IMR-90 (cell line): ENCODE data around the gene PLCB4. TPM values are rescaled to one million over a fixed set of nuclear protein-coding genes. Genes with fewer than 3 reads are reported as not detected.
A peak's percentile ranks its signal among the peaks of the same experiment; 100 is the strongest.

Experiments used
- ATAC-seq: fragments of 200-7000 bp; cut with Tn5 transposase; 2 replicates; pipeline ENCODE4 v1.9.1; 2020; ENCODE audit warnings: low read depth, mild to moderate bottlenecking, moderate library complexity
- BruUV-seq: library from RNA; stranded (reverse); fragments of 400-500 nt; replicated peaks from 2 replicates; lab custom pipeline; 2021; lab: Mats Ljungman, UMichigan
- CTCF ChIA-PET: fragments of 300-600 bp; formaldehyde crosslinking; extraction: SDS; loops from one replicate; lab custom pipeline; 2021; ENCODE audit warnings: antibody characterized with exemption; lab: Yijun Ruan, JAX
- POLR2A ChIA-PET: fragments of 300-600 bp; sonication (Branson Sonifier 250); formaldehyde crosslinking; loops from one replicate; lab custom pipeline; 2022; ENCODE audit warnings: antibody characterized with exemption; ENCODE audit not compliant: unreplicated experiment; lab: Charles Lee
- DNase-seq: peaks from one replicate; pipeline ENCODE4 v3.0.0; 2013
- H2AFZ ChIP-seq: replicated peaks from 2 replicates; pipeline ENCODE3; 2013; ENCODE audit warnings: low read length, mild to moderate bottlenecking; ENCODE audit not compliant: poor library complexity
- H2AK5ac ChIP-seq: 2 replicates; pipeline ENCODE4 v1.6.1; 2013; ENCODE audit warnings: low read depth, low read length, inconsistent platforms
- H2AK9ac ChIP-seq: replicated peaks from 2 replicates; pipeline ENCODE3; 2013; ENCODE audit warnings: mild to moderate bottlenecking, low read depth, low read length, moderate library complexity; ENCODE audit not compliant: poor library complexity
- H2BK120ac ChIP-seq: 2 replicates; pipeline ENCODE4 v1.6.1; 2013; ENCODE audit warnings: low read depth, low read length, inconsistent platforms
- H2BK15ac ChIP-seq: 3 replicates; pipeline ENCODE4 v1.6.1; 2013; ENCODE audit warnings: low read depth, low read length, inconsistent platforms
- H2BK20ac ChIP-seq: 2 replicates; pipeline ENCODE4 v1.6.1; 2013; ENCODE audit warnings: low read depth, mild to moderate bottlenecking, inconsistent platforms, low read length, moderate library complexity
- H2BK5ac ChIP-seq: 2 replicates; pipeline ENCODE4 v1.6.1; 2013; ENCODE audit warnings: mild to moderate bottlenecking, low read depth, low read length, inconsistent platforms; ENCODE audit not compliant: poor library complexity, severe bottlenecking
- H3K14ac ChIP-seq: replicated peaks from 2 replicates; pipeline ENCODE4 v1.6.1; 2013; ENCODE audit warnings: low read depth, low read length, inconsistent platforms
- H3K18ac ChIP-seq: 2 replicates; pipeline ENCODE4 v1.6.1; 2013; ENCODE audit warnings: low read depth, low read length, control low read depth
- H3K23ac ChIP-seq: 2 replicates; pipeline ENCODE4 v1.6.1; 2013; ENCODE audit warnings: low read depth, low read length, inconsistent platforms
- H3K27ac ChIP-seq: 2 replicates; pipeline ENCODE4 v1.5.1; 2013; ENCODE audit warnings: mild to moderate bottlenecking, control low read depth, low read length; ENCODE audit not compliant: insufficient read depth
- H3K27me3 ChIP-seq: 2 replicates; pipeline ENCODE4 v1.6.1; 2013; ENCODE audit warnings: low read length; ENCODE audit not compliant: control insufficient read depth, insufficient read depth
- H3K36me3 ChIP-seq: 2 replicates; pipeline ENCODE4 v1.6.1; 2013; ENCODE audit warnings: low read length, mixed read lengths; ENCODE audit not compliant: control insufficient read depth, insufficient read depth
- H3K4ac ChIP-seq: 2 replicates; pipeline ENCODE4 v1.6.1; 2013; ENCODE audit warnings: low read depth, low read length, inconsistent platforms
- H3K4me1 ChIP-seq: 2 replicates; pipeline ENCODE4 v1.6.1; 2013; ENCODE audit warnings: low read length, mixed read lengths; ENCODE audit not compliant: control insufficient read depth, insufficient read depth
- H3K4me2 ChIP-seq: 2 replicates; pipeline ENCODE4 v1.6.1; 2013; ENCODE audit warnings: low read depth, mild to moderate bottlenecking, control low read depth, low read length, moderate library complexity
- H3K4me3 ChIP-seq: 2 replicates; pipeline ENCODE4 v1.5.1; 2013; ENCODE audit warnings: low read depth, mild to moderate bottlenecking, control low read depth, low read length, moderate library complexity; ENCODE audit not compliant: insufficient read depth
- H3K56ac ChIP-seq: 2 replicates; pipeline ENCODE4 v1.6.1; 2013; ENCODE audit warnings: low read length, inconsistent platforms; ENCODE audit not compliant: insufficient read depth; ENCODE audit errors: extremely low read depth
- H3K79me1 ChIP-seq, 2 experiments: 2 replicates each; pipeline ENCODE4 v1.6.1; 2013; ENCODE audit warnings: low read length in 2 of 2, inconsistent platforms in 1 of 2, low read depth in 1 of 2
- H3K9ac ChIP-seq: 2 replicates; pipeline ENCODE4 v1.6.1; 2013; ENCODE audit warnings: low read depth, low read length, control low read depth
- H3K9me1 ChIP-seq: 2 replicates; pipeline ENCODE4 v1.6.1; 2013; ENCODE audit warnings: low read length, inconsistent platforms; ENCODE audit not compliant: insufficient read depth
- H3K9me3 ChIP-seq: 2 replicates; pipeline ENCODE4 v1.6.1; 2013; ENCODE audit warnings: low read length; ENCODE audit not compliant: control insufficient read depth, insufficient read depth
- H4K20me1 ChIP-seq: 2 replicates; pipeline ENCODE4 v1.6.1; 2013; ENCODE audit warnings: low read length, inconsistent platforms; ENCODE audit not compliant: insufficient read depth
- H4K5ac ChIP-seq: 2 replicates; pipeline ENCODE4 v1.6.1; 2013; ENCODE audit warnings: mild to moderate bottlenecking, low read depth, low read length, control low read depth
- H4K8ac ChIP-seq, 2 experiments: 2 replicates each; pipeline ENCODE4 v1.6.1; 2013; ENCODE audit warnings: low read depth in 2 of 2, low read length in 2 of 2, control low read depth in 1 of 2, inconsistent platforms in 1 of 2
- H4K91ac ChIP-seq: 2 replicates; pipeline ENCODE4 v1.6.1; 2013; ENCODE audit warnings: low read depth, low read length, inconsistent platforms; ENCODE audit not compliant: insufficient read depth
- BHLHE40 ChIP-seq: fragments of 150-350 bp; IDR thresholded peaks from 2 replicates; pipeline ENCODE4 v1.6.1; 2016; ENCODE audit warnings: mild to moderate bottlenecking, low read depth, low read length
- CEBPB ChIP-seq: IDR thresholded peaks from 2 replicates; pipeline ENCODE4 v1.6.1; 2012; ENCODE audit warnings: low read depth, low read length, improper control_type of control experiment
- CHD1 ChIP-seq: IDR thresholded peaks from 2 replicates; pipeline ENCODE4 v1.6.1; 2012; ENCODE audit warnings: low read depth, low read length, improper control_type of control experiment
- FOS ChIP-seq: fragments of 150-350 bp; IDR thresholded peaks from 2 replicates; pipeline ENCODE4 v1.6.1; 2016; ENCODE audit warnings: low read depth, low read length
- MAFK ChIP-seq: IDR thresholded peaks from 2 replicates; pipeline ENCODE4 v1.6.1; 2012; ENCODE audit warnings: low read depth, low read length, improper control_type of control experiment
- MAZ ChIP-seq: IDR thresholded peaks from 2 replicates; pipeline ENCODE4 v1.6.1; 2012; ENCODE audit warnings: low read depth, mild to moderate bottlenecking, low read length, improper control_type of control experiment, moderate library complexity, borderline replicate concordance
- MXI1 ChIP-seq: IDR thresholded peaks from 2 replicates; pipeline ENCODE4 v1.6.1; 2012; ENCODE audit warnings: low read depth, mild to moderate bottlenecking, low read length, moderate library complexity, borderline replicate concordance
- NFE2L2 ChIP-seq: fragments of 150-350 bp; IDR thresholded peaks from 2 replicates; pipeline ENCODE4 v1.6.1; 2016; ENCODE audit warnings: low read depth, mild to moderate bottlenecking, low read length
- RAD21 ChIP-seq: IDR thresholded peaks from 2 replicates; pipeline ENCODE4 v1.6.1; 2012; ENCODE audit warnings: low read length, improper control_type of control experiment
- RCOR1 ChIP-seq: IDR thresholded peaks from 2 replicates; pipeline ENCODE4 v1.6.1; 2012; ENCODE audit warnings: mild to moderate bottlenecking, low read length, improper control_type of control experiment; ENCODE audit not compliant: insufficient replicate concordance
- RFX5 ChIP-seq: IDR thresholded peaks from 2 replicates; pipeline ENCODE4 v1.8.0; 2012; ENCODE audit warnings: low read depth, mild to moderate bottlenecking, low read length, moderate library complexity
- SMC3 ChIP-seq: fragments of 150-350 bp; IDR thresholded peaks from 2 replicates; pipeline ENCODE4 v1.6.1; 2016; ENCODE audit warnings: low read depth, mild to moderate bottlenecking, antibody characterized with exemption, low read length, moderate library complexity
- USF2 ChIP-seq: fragments of 150-350 bp; IDR thresholded peaks from 2 replicates; pipeline ENCODE4 v1.6.1; 2017; ENCODE audit warnings: mild to moderate bottlenecking, antibody characterized with exemption, low read length, low read depth
- dilution Hi-C: fragments of 300-500 bp; cut with HindIII; formaldehyde crosslinking; loops from one replicate; pipeline ENCODE4 v1.14.3; 2018; ENCODE audit warnings: low sequenced_read_pairs; ENCODE audit not compliant: unreplicated experiment
- in situ Hi-C: fragments of 300-500 bp; cut with MboI; formaldehyde crosslinking; loops from 3 replicates; pipeline ENCODE4 v1.14.3; 2019; ENCODE audit warnings: low sequenced_read_pairs, inconsistent platforms, mixed read lengths
- intact Hi-C: fragments of 100-400 bp; cut with micrococcal nuclease; formaldehyde crosslinking; loops from 2 replicates; pipeline ENCODE4 v1.10.0; 2022
- polyA plus RNA-seq, 3 experiments: library from polyadenylated mRNA; depleted of rRNA; stranded (reverse); fragments of >200 nt; gene quantifications; 2 replicates each; pipeline ENCODE4 v1.2.3, GENCODE V29; 2012; ENCODE audit warnings: low replicate concordance in 1 of 3
- total RNA-seq: library from RNA; depleted of rRNA; stranded (reverse); fragments of >200 nt; gene quantifications from 2 replicates; pipeline ENCODE4 v1.2.3, GENCODE V29; 2012
- TF ChIP-seq, protein P1 (sequence below): conservative IDR thresholded peaks from 2 replicates; pipeline ENCODE4 v1.5.1; 2012; ENCODE audit warnings: mild to moderate bottlenecking, low read depth, low read length, improper control_type of control experiment

PLCB4 gene
- total and polyA plus RNA-seq, 2 of the 4 experiments (the other 2 are of a cell fraction): 12.5 to 24.0 TPM

DNA sequence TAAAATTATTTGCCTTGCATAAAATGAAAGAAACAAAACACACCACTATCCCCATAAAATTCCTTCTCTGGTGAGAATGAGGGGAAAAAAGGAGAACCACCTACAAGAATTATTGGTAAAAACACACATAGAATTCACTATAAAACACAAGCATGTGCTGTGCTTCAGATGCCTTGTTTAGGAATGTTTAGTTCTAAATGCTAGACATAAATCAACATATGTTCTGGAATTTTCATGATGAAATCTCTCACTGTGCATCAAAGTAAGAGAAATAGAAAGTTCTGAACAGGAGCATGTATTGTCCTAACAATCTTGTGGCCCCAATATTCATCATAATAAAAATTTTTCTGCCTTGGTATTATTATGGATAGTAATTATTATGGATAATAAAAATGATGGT, 111.0 kb downstream of the PLCB4 start:
- dilution Hi-C loops: no loop called here
- no peak overlapping the region for H3K56ac ChIP-seq
- H2AK9ac ChIP-seq: no peak overlapping the region
- peaks cover 34 to 80% of the 10 kb centered on the region in 2 experiments for H3K79me1 ChIP-seq
- no peak overlapping the region for H3K18ac ChIP-seq
- no peak overlapping the region for H2AK5ac ChIP-seq
- in situ Hi-C loops: no loop called here
- H3K4ac ChIP-seq: no peak overlapping the region
- H2BK120ac ChIP-seq: no peak overlapping the region
- H3K23ac ChIP-seq: no peak overlapping the region
- BruUV-seq: no TSS peak
- POLR2A ChIA-PET: no interaction called here
- peak; percentile 15 for DNase-seq
- no peaks in the 10 kb centered on the region for H3K36me3 ChIP-seq
- no peak overlapping the region for H2BK20ac ChIP-seq
- H3K27ac ChIP-seq: no peak overlapping the region
- no peak overlapping the region for H3K9ac ChIP-seq
- H4K5ac ChIP-seq: no peak overlapping the region
- H4K91ac ChIP-seq: no peak overlapping the region
- no peak overlapping the region for H3K4me2 ChIP-seq
- CTCF ChIA-PET: no interaction called here
- peaks cover 4% of the 10 kb centered on the region; the same call in 1 of the 2 replicates for H4K20me1 ChIP-seq
- intact Hi-C loops: no loop called here
- peaks cover 16% of the 10 kb centered on the region for H3K9me1 ChIP-seq
- peak; percentile 51; the same call in 1 of the 2 replicates for ATAC-seq
- H3K4me3 ChIP-seq: no peak overlapping the region
- no peaks in the 10 kb centered on the region for H3K27me3 ChIP-seq
- H3K14ac ChIP-seq: no peak overlapping the region
- H3K4me1 ChIP-seq: peaks cover 6% of the 10 kb centered on the region
- no peak overlapping the region for H2BK5ac ChIP-seq
- no peaks in the 10 kb centered on the region for H3K9me3 ChIP-seq
- no peak overlapping the region for H4K8ac ChIP-seq
- TF ChIP-seq MAZ (no peak), FOS (no peak), MAFK (no peak), RFX5 (no peak), SMC3 (no peak), USF2 (no peak), CEBPB (no peak), NFE2L2 (no peak), BHLHE40 (no peak), RAD21 (no peak), MXI1 (no peak), RCOR1 (no peak), CHD1 (no peak)
- TF ChIP-seq, protein P1, sequence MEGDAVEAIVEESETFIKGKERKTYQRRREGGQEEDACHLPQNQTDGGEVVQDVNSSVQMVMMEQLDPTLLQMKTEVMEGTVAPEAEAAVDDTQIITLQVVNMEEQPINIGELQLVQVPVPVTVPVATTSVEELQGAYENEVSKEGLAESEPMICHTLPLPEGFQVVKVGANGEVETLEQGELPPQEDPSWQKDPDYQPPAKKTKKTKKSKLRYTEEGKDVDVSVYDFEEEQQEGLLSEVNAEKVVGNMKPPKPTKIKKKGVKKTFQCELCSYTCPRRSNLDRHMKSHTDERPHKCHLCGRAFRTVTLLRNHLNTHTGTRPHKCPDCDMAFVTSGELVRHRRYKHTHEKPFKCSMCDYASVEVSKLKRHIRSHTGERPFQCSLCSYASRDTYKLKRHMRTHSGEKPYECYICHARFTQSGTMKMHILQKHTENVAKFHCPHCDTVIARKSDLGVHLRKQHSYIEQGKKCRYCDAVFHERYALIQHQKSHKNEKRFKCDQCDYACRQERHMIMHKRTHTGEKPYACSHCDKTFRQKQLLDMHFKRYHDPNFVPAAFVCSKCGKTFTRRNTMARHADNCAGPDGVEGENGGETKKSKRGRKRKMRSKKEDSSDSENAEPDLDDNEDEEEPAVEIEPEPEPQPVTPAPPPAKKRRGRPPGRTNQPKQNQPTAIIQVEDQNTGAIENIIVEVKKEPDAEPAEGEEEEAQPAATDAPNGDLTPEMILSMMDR: no peak
- no peak overlapping the region for H2BK15ac ChIP-seq
- no peak overlapping the region for H2AFZ ChIP-seq
